GM23248 (cell line): ENCODE results near the gene SPEM2.

Experiments
- EZH2 ChIP-seq: fragments of 200-600 bp; sonication (generic); IDR thresholded peaks from 2 replicates; pipeline ENCODE4 v1.6.1; 2018; ENCODE audit warnings: antibody characterized with exemption, mild to moderate bottlenecking; ENCODE audit not compliant: insufficient read depth, poor library complexity, severe bottlenecking
- EZH2phosphoT487 ChIP-seq: fragments of 200-600 bp; sonication (generic); IDR thresholded peaks from 2 replicates; pipeline ENCODE4 v1.6.1; 2018; ENCODE audit warnings: antibody characterized with exemption, moderate library complexity, mild to moderate bottlenecking, low read depth; ENCODE audit not compliant: insufficient read depth

- TF ChIP-seq EZH2phosphoT487 (no peak), EZH2 (no peak)
Observed at GRCh38 chr17:7383742-7384488, 41.5 kb upstream of the SPEM2 start.
